NCI-H2081 (cell line): ENCODE measurements around the gene ZNF768.
A peak's percentile ranks its signal among the peaks of the same experiment; 100 is the strongest.
"Not testable (repeated sequence)": the region's sequence is repeated elsewhere in the genome, so short reads cannot be mapped to it uniquely, and the experiment has no call there.

ENCODE experiments used
- DNase-seq, 2 experiments: peaks; one replicate each; lab custom pipeline; 2025; lab: John Stamatoyannopoulos, UW

The ZNF768 gene

GRCh38 chr16:30510376-30510938 lies 15.9 kb downstream of the ZNF768 start:
- DNase-seq, result no peak

- DNase-seq, result no peak
Measured at GRCh38 chr16:30509081-30509765, 17.1 kb downstream of the ZNF768 start.

- DNase-seq, result no peak
Measured at GRCh38 chr16:30503403-30504296, 22.7 kb downstream of the ZNF768 start.

- DNase-seq, result peak in 1 of 2 experiments; percentile 6
Measured at GRCh38 chr16:30499284-30499683, 27.1 kb downstream of the ZNF768 start.

- DNase-seq, result no peak
Measured at GRCh38 chr16:30494709-30495108, 31.7 kb downstream of the ZNF768 start.

- DNase-seq, result no peak
Measured at GRCh38 chr16:30493941-30494488, 32.4 kb downstream of the ZNF768 start.

GRCh38 chr16:30491744-30492308 lies 34.5 kb downstream of the ZNF768 start:
- no peak for DNase-seq

GRCh38 chr16:30491229-30491628 lies 35.1 kb downstream of the ZNF768 start:
- DNase-seq, result no peak

- DNase-seq, result no peak
Measured at GRCh38 chr16:30490210-30490609, 36.2 kb downstream of the ZNF768 start.

GRCh38 chr16:30488764-30489605 lies 37.4 kb downstream of the ZNF768 start:
- DNase-seq, result no peak

- no peak for DNase-seq
Measured at GRCh38 chr16:30485818-30486436, 40.4 kb downstream of the ZNF768 start.

GRCh38 chr16:30484887-30485286 lies 41.5 kb downstream of the ZNF768 start:
- DNase-seq, result no peak

- DNase-seq, result no peak
Measured at GRCh38 chr16:30482366-30482765, 44.0 kb downstream of the ZNF768 start.

- no peak for DNase-seq
Measured at GRCh38 chr16:30481381-30481780, 45.0 kb downstream of the ZNF768 start.

GRCh38 chr16:30478766-30479478 lies 47.4 kb downstream of the ZNF768 start:
- no peak for DNase-seq

GRCh38 chr16:30477773-30478172 lies 48.6 kb downstream of the ZNF768 start:
- DNase-seq, result not testable (repeated sequence)

- no peak for DNase-seq
Measured at GRCh38 chr16:30476991-30477390, 49.4 kb downstream of the ZNF768 start.

- DNase-seq, result no peak
Measured at GRCh38 chr16:30474684-30475083, 51.7 kb downstream of the ZNF768 start.

- no peak for DNase-seq
Measured at GRCh38 chr16:30474074-30474452, 52.3 kb downstream of the ZNF768 start.
